Gastrocnemius medialis (tissue), 4 donors: ENCODE results near the gene CADM2. TPM values are rescaled to one million over a fixed set of nuclear protein-coding genes. Genes with fewer than 3 reads are reported as not detected.

Experiments
- ATAC-seq, 2 donors: fragments of 150-250 bp; one replicate each; pipeline ENCODE4 v1.9.1; 2016
- DNase-seq, 2 donors: peaks; one replicate each; pipeline ENCODE4 v3.0.0-alpha.2; 2019
- H3K27ac ChIP-seq, 4 donors: fragments of 200-600 bp; sonication (generic); 1 replicate in 1 of 4; 2 replicates in 3 of 4; pipeline ENCODE4 v1.5.1; 2016 to 2018; ENCODE audit warnings: mild to moderate bottlenecking in 2 of 4, moderate library complexity in 1 of 4
- H3K27me3 ChIP-seq, 3 donors: fragments of 200-600 bp; sonication (generic) in 2 of 3; 1 replicate in 1 of 3; 2 replicates in 2 of 3; pipeline versions ENCODE4 v1.5.1 to v1.6.0; 2016 to 2019; ENCODE audit warnings: mild to moderate bottlenecking in 1 of 3, moderate library complexity in 1 of 3
- H3K36me3 ChIP-seq, 2 donors: fragments of 200-600 bp; sonication (generic) in 1 of 2; one replicate each; pipeline ENCODE4 v1.5.1; 2017 to 2018
- H3K4me1 ChIP-seq, 2 donors: fragments of 200-600 bp; sonication (generic) in 1 of 2; one replicate each; pipeline ENCODE4 v1.5.1; 2016 to 2017; ENCODE audit warnings: mild to moderate bottlenecking in 2 of 2
- H3K4me3 ChIP-seq, 4 donors: fragments of 200-600 bp; sonication (generic) in 3 of 4; 1 replicate in 1 of 4; 2 replicates in 3 of 4; pipeline ENCODE4 v1.5.1; 2016 to 2019; ENCODE audit warnings: mild to moderate bottlenecking in 2 of 4
- H3K9me3 ChIP-seq, 3 donors: fragments of 200-600 bp; sonication (generic) in 2 of 3; 1 replicate in 1 of 3; 2 replicates in 2 of 3; pipeline ENCODE4 v1.5.1; 2016 to 2019
- POLR2A ChIP-seq, 2 donors: fragments of 450-650 bp; IDR thresholded peaks; one replicate each; pipeline ENCODE4 v1.6.1; 2017; ENCODE audit warnings: antibody characterized with exemption in 2 of 2, mild to moderate bottlenecking in 2 of 2, moderate library complexity in 2 of 2
- in situ Hi-C, 4 donors: fragments of 200-750 bp; cut with MboI; loops; one replicate each; pipeline versions ENCODE4 v1.15.0 to v1.8.0; 2017; ENCODE audit warnings: low sequenced_read_pairs in 4 of 4
- intact Hi-C: fragments of 100-400 bp; cut with DNase I; formaldehyde crosslinking; loops from one replicate; pipeline ENCODE4 v1.15.1; 2023; ENCODE audit warnings: low total_unique reads
- total RNA-seq, 4 donors: library from RNA; depleted of rRNA; stranded (reverse); fragments of >200 nt; gene quantifications; one replicate each; pipeline versions ENCODE4 v1.1.0 to v1.2.3, GENCODE V29; 2016
- TF ChIP-seq, protein P1 (sequence below), 5 experiments: fragments of 450-650 bp in 3 of 5; fragments of 200-600 bp in 2 of 5; sonication (generic) in 2 of 5; IDR thresholded peaks in 4 of 5; conservative IDR thresholded peaks in 1 of 5; 1 replicate in 4 of 5; 2 replicates in 1 of 5; pipeline ENCODE4 v1.5.1; 2016 to 2019; ENCODE audit warnings: antibody characterized with exemption in 5 of 5, mild to moderate bottlenecking in 3 of 5, moderate library complexity in 3 of 5

The CADM2 gene
- total RNA-seq, 4 donors from 2014 or later = 2.7 to 9.0 (median 6.0) TPM

DNA sequence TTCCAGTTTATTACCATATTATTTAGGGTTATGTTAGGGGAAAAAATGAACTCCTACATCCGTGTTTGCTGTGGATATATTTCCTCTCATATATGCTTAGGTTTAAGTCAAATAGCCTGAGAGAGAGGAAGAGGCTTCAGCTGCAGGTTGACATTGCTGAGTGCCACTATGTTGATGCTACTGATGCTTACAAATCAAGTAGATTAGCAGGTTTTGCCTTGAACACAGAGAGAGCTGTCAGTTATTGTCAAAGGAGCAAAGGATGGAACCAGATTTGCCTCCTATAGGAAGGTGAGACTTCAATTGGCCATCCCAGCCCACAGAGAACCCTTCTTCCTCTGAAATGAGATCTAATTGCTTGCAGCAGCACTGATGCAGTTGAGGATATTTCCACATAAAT lies 339.2 kb downstream of the CADM2 start:
- Histone ChIP-seq H3K4me3 (no peak overlapping the region), H3K27me3 (no peaks in the 10 kb centered on the region), H3K9me3 (no peaks in the 10 kb centered on the region), H3K27ac (no peak overlapping the region), H3K36me3 (no peaks in the 10 kb centered on the region), H3K4me1 (no peaks in the 10 kb centered on the region)
- no peak for DNase-seq
- in situ Hi-C loops (no loop called here), intact Hi-C loops (no loop called here)
- TF ChIP-seq, protein P1, sequence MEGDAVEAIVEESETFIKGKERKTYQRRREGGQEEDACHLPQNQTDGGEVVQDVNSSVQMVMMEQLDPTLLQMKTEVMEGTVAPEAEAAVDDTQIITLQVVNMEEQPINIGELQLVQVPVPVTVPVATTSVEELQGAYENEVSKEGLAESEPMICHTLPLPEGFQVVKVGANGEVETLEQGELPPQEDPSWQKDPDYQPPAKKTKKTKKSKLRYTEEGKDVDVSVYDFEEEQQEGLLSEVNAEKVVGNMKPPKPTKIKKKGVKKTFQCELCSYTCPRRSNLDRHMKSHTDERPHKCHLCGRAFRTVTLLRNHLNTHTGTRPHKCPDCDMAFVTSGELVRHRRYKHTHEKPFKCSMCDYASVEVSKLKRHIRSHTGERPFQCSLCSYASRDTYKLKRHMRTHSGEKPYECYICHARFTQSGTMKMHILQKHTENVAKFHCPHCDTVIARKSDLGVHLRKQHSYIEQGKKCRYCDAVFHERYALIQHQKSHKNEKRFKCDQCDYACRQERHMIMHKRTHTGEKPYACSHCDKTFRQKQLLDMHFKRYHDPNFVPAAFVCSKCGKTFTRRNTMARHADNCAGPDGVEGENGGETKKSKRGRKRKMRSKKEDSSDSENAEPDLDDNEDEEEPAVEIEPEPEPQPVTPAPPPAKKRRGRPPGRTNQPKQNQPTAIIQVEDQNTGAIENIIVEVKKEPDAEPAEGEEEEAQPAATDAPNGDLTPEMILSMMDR (IDR thresholded peaks at IDR 0.05 in 4 of 5, conservative IDR thresholded peaks at IDR 0.05 in 1 of 5) = no peak
- no peak for TF ChIP-seq POLR2A (IDR thresholded peaks at IDR 0.05)
- ATAC-seq = no peak

- Histone ChIP-seq H3K27ac (no peak overlapping the region), H3K4me1 (no peaks in the 10 kb centered on the region), H3K36me3 (no peaks in the 10 kb centered on the region), H3K4me3 (no peak overlapping the region), H3K27me3 (no peaks in the 10 kb centered on the region), H3K9me3 (no peaks in the 10 kb centered on the region)
- intact Hi-C loops (no loop called here), in situ Hi-C loops (no loop called here)
- TF ChIP-seq POLR2A (IDR thresholded peaks at IDR 0.05) = no peak
- TF ChIP-seq, protein P1 (IDR thresholded peaks at IDR 0.05 in 4 of 5, conservative IDR thresholded peaks at IDR 0.05 in 1 of 5) = no peak
- DNase-seq (no peak), ATAC-seq (no peak)
Observed at GRCh38 chr3:85303156-85303555, 344.4 kb downstream of the CADM2 start.

- Histone ChIP-seq H3K4me1 (no peaks in the 10 kb centered on the region), H3K27ac (no peak overlapping the region), H3K9me3 (no peaks in the 10 kb centered on the region), H3K27me3 (no peaks in the 10 kb centered on the region), H3K36me3 (no peaks in the 10 kb centered on the region), H3K4me3 (no peak overlapping the region)
- ATAC-seq (no peak), DNase-seq (no peak)
- intact Hi-C loops = no loop called here
- in situ Hi-C loops = no loop called here
- TF ChIP-seq, protein P1 (IDR thresholded peaks at IDR 0.05 in 4 of 5, conservative IDR thresholded peaks at IDR 0.05 in 1 of 5) = no peak
- no peak for TF ChIP-seq POLR2A (IDR thresholded peaks at IDR 0.05)
Observed at GRCh38 chr3:85304360-85304964, 345.7 kb downstream of the CADM2 start.

GRCh38 chr3:85312331-85312730 lies 353.5 kb downstream of the CADM2 start:
- Histone ChIP-seq H3K4me3 (no peak overlapping the region), H3K9me3 (no peaks in the 10 kb centered on the region), H3K27me3 (no peaks in the 10 kb centered on the region), H3K4me1 (no peaks in the 10 kb centered on the region), H3K27ac (no peak overlapping the region), H3K36me3 (no peaks in the 10 kb centered on the region)
- TF ChIP-seq POLR2A (IDR thresholded peaks at IDR 0.05) = no peak
- TF ChIP-seq, protein P1 (IDR thresholded peaks at IDR 0.05 in 4 of 5, conservative IDR thresholded peaks at IDR 0.05 in 1 of 5) = no peak
- ATAC-seq = no peak
- intact Hi-C loops (no loop called here), in situ Hi-C loops (no loop called here)
- no peak for DNase-seq

DNA sequence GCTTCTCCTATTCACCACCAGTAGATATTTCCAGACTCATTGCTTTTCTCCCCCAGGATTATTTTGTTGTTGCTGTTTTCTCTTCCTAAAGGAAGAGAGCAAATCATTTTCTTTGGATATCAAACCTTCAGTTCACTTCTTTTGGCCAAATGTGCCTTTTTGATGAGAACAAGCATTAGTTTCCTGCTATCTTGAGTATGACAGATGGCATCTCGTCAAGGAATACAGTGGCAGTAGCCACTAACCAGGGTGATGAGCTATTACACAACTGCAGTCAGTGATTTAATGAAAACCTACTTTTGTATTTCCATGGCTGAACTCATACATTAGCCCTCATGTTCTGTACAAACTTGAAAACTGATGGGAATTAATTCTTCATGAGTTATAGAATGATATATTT lies 354.6 kb downstream of the CADM2 start:
- no peak for ATAC-seq
- H3K27me3 ChIP-seq = no peaks in the 10 kb centered on the region
- intact Hi-C loops (no loop called here), in situ Hi-C loops (no loop called here)
- H3K27ac ChIP-seq = no peak overlapping the region
- H3K4me1 ChIP-seq = no peaks in the 10 kb centered on the region
- no peaks in the 10 kb centered on the region for H3K36me3 ChIP-seq
- H3K4me3 ChIP-seq = no peak overlapping the region
- DNase-seq = no peak
- no peak for TF ChIP-seq POLR2A (IDR thresholded peaks at IDR 0.05)
- TF ChIP-seq, protein P1 (IDR thresholded peaks at IDR 0.05 in 4 of 5, conservative IDR thresholded peaks at IDR 0.05 in 1 of 5) = no peak
- H3K9me3 ChIP-seq = no peaks in the 10 kb centered on the region
